ENCODE results near the gene UBE2S.

The UBE2S gene

DNA sequence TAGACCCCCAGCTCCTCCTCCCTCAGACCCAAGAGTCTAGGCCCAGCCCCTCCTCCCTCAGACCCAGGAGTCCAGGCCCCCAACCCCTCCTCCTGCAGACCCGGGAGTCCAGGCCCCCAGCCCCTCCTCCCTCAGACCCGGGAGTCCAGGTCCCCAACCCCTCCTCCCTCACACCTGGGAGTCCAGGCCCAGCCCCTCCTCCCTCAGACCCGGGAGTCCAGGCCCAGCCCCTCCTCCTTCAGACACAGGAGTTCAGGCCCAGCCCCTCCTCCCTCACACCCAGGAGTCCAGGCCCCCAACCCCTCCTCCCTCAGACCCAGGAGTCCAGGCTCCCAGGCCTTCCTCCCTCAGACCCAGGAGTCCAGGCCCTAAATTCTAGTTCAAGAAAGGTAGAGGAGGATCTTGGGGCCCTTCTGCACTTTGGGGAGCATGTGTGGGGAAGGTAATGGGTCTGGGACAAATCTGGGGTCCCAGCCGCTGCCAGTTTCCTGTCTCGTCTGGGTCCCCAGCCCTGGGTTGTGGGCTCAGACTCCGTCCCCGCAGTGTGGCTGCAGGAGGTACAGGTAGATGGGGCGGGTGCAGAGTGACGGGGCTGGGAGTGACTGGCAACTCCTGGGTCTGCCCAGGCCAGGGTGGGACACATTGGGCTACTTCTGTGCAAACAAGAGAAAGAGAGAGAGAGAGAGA is 34.1 kb downstream of the UBE2S start:
- no peak overlapping the region for H2AFZ ChIP-seq (ENCODE audit: low read depth, low read length, severe bottlenecking)
- no peaks in the 10 kb centered on the region for H4K20me1 ChIP-seq (ENCODE audit: low read depth, low read length)
- H3K4me3 ChIP-seq (ENCODE audit: insufficient read depth, low read length, poor library complexity, severe bottlenecking) = no peak overlapping the region
- H3K36me3 ChIP-seq (ENCODE audit: low read length) = no peaks in the 10 kb centered on the region
- no peak overlapping the region for H3K27ac ChIP-seq (ENCODE audit: low read depth, low read length)
- TF ChIP-seq EZH2phosphoT487 (conservative IDR thresholded peaks at IDR 0.05; ENCODE audit: low read length) = no peak
- TF ChIP-seq, protein P1, sequence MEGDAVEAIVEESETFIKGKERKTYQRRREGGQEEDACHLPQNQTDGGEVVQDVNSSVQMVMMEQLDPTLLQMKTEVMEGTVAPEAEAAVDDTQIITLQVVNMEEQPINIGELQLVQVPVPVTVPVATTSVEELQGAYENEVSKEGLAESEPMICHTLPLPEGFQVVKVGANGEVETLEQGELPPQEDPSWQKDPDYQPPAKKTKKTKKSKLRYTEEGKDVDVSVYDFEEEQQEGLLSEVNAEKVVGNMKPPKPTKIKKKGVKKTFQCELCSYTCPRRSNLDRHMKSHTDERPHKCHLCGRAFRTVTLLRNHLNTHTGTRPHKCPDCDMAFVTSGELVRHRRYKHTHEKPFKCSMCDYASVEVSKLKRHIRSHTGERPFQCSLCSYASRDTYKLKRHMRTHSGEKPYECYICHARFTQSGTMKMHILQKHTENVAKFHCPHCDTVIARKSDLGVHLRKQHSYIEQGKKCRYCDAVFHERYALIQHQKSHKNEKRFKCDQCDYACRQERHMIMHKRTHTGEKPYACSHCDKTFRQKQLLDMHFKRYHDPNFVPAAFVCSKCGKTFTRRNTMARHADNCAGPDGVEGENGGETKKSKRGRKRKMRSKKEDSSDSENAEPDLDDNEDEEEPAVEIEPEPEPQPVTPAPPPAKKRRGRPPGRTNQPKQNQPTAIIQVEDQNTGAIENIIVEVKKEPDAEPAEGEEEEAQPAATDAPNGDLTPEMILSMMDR (IDR thresholded peaks at IDR 0.05; ENCODE audit: insufficient read depth, low read length, poor library complexity, severe bottlenecking) = no peak
- no peaks in the 10 kb centered on the region for H3K79me2 ChIP-seq (ENCODE audit: insufficient read depth, low read length)
- no peak overlapping the region for H3K4me2 ChIP-seq (ENCODE audit: low read depth, low read length, poor library complexity, severe bottlenecking)
- no peaks in the 10 kb centered on the region for H3K9me2 ChIP-seq (replicated peaks; ENCODE audit: insufficient read depth, low read length)
- no peak overlapping the region for H3K9ac ChIP-seq (ENCODE audit: low read length)
- H3K27me3 ChIP-seq (ENCODE audit: low read length) = no peaks in the 10 kb centered on the region
- H3K9me3 ChIP-seq (ENCODE audit: insufficient read depth, low read length) = no peaks in the 10 kb centered on the region
- no peaks in the 10 kb centered on the region for H3F3A ChIP-seq (ENCODE audit: insufficient read depth)

DNA sequence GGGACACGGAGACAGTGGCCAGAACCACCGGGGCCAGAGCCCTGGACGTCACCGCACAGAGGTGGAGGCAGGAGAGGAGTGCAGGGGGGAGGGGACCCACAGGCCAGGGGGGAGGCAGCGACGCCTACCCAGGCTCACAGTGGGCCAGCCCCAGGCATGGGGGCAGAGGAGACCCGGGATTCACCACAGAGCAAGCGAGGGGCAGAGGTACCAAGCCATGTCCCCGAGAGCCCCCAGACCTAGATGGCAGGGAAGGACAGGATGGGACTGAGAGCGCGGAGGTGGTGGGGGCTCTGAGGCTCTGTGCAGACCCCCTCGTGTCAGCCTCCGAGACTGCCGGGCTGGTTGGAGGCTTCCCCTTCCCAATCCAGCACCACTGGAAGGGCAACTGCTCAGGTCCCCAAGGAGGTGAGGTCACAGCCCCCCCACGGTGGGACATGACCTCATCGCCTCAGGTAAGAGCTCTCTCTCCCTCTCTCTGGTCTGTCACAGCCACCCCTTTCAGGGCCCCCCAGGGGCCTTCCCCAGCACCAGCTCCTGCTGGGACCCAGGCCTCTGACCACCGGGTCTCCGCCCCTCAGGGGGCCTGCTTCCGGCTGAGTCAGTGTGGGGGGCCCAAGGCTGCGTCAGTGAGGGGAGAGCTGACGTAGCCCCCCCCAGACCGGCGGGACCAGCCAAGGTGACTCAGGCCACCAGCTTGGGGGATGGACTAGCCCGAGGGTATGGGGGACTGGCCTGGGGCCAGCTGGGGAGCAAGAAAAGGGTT is 35.1 kb downstream of the UBE2S start:
- Histone ChIP-seq H3K9ac (ENCODE audit: low read length) (no peak overlapping the region), H3K4me2 (ENCODE audit: low read depth, low read length, poor library complexity, severe bottlenecking) (no peak overlapping the region), H4K20me1 (ENCODE audit: low read depth, low read length) (no peaks in the 10 kb centered on the region), H3K79me2 (ENCODE audit: insufficient read depth, low read length) (no peaks in the 10 kb centered on the region), H2AFZ (ENCODE audit: low read depth, low read length, severe bottlenecking) (no peak overlapping the region), H3F3A (ENCODE audit: insufficient read depth) (no peaks in the 10 kb centered on the region), H3K27ac (ENCODE audit: low read depth, low read length) (no peak overlapping the region), H3K4me3 (ENCODE audit: insufficient read depth, low read length, poor library complexity, severe bottlenecking) (no peak overlapping the region), H3K27me3 (ENCODE audit: low read length) (no peaks in the 10 kb centered on the region), H3K9me2 (replicated peaks; ENCODE audit: insufficient read depth, low read length) (no peaks in the 10 kb centered on the region), H3K36me3 (ENCODE audit: low read length) (no peaks in the 10 kb centered on the region), H3K9me3 (ENCODE audit: insufficient read depth, low read length) (no peaks in the 10 kb centered on the region)
- TF ChIP-seq EZH2phosphoT487 (conservative IDR thresholded peaks at IDR 0.05; ENCODE audit: low read length) = no peak
- TF ChIP-seq, protein P1 (IDR thresholded peaks at IDR 0.05; ENCODE audit: insufficient read depth, low read length, poor library complexity, severe bottlenecking) = no peak

DNA sequence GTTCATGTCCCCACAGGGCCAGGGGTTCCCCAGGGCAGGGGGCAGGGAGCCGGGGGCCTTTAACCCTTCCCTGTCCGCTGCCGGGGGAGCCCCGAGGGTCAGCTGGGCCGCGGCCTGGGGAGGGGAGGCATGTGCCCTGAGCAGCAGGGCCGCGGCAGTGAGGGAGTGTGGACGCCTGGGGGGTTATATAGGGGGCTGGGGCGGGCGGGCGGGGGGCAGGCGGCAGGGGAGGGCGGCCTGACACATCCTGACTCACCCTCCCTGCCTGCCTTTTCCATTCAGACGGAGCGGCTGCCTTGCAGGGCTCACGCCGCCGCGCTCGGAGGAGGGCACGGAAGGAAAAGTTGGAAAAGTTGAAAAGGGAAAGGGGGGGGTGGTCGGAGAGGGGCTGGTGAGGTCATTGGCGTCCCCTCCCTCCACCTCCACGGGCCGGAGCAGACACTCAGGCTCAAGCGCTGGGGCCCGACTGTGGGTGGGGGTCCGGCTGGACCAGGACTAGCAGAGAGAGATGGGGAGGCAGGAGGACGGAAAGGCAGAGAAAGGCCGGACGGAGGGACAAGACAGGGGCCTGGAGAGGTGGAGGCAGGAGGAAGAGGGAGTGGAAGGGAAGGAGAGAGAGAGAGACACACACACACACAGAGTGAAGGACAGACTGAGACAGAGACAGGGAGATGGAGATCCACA is 37.1 kb downstream of the UBE2S start, which contains the start of gene IL11:
Gene IL11 (minus strand): TSS at position 159 of the 684 bp plus-strand sequence. CDS start 153 bp downstream, at position 6.
- Histone ChIP-seq H3K27me3 (ENCODE audit: low read length) (no peaks in the 10 kb centered on the region), H3K4me3 (ENCODE audit: insufficient read depth, low read length, poor library complexity, severe bottlenecking) (no peak within 1 kb of the TSS), H3K4me2 (ENCODE audit: low read depth, low read length, poor library complexity, severe bottlenecking) (no peak within 1 kb of the TSS), H3K9me2 (replicated peaks; ENCODE audit: insufficient read depth, low read length) (no peaks in the 10 kb centered on the region), H3K79me2 (ENCODE audit: insufficient read depth, low read length) (no peaks in the 10 kb centered on the region), H3K9ac (ENCODE audit: low read length) (no peak within 1 kb of the TSS), H3F3A (ENCODE audit: insufficient read depth) (no peaks in the 10 kb centered on the region), H3K9me3 (ENCODE audit: insufficient read depth, low read length) (no peaks in the 10 kb centered on the region), H4K20me1 (ENCODE audit: low read depth, low read length) (no peaks in the 10 kb centered on the region), H3K36me3 (ENCODE audit: low read length) (no peaks in the 10 kb centered on the region), H3K27ac (ENCODE audit: low read depth, low read length) (no peak within 1 kb of the TSS), H2AFZ (ENCODE audit: low read depth, low read length, severe bottlenecking) (no peak within 1 kb of the TSS)
- TF ChIP-seq, protein P1 (IDR thresholded peaks at IDR 0.05; ENCODE audit: insufficient read depth, low read length, poor library complexity, severe bottlenecking) = no peak
- no peak for TF ChIP-seq EZH2phosphoT487 (conservative IDR thresholded peaks at IDR 0.05; ENCODE audit: low read length)
